GM04504 (cell line): Measurements from ENCODE around the gene EHD2.
"Not testable (repeated sequence)": the region's sequence is repeated elsewhere in the genome, so short reads cannot be mapped to it uniquely, and the experiment has no call there.

ENCODE experiments used
- DNase-seq: peaks from one replicate; pipeline ENCODE4 v3.0.0-alpha.2; 2012; ENCODE audit warnings: low read depth

EHD2 gene

GRCh38 chr19:47714855-47715254 lies 1.6 kb downstream of the EHD2 start:
- not testable (repeated sequence) for DNase-seq

GRCh38 chr19:47716270-47716937 lies 3.2 kb downstream of the EHD2 start:
- DNase-seq: no peak

GRCh38 chr19:47718415-47719046 lies 5.3 kb downstream of the EHD2 start:
- not testable (repeated sequence) for DNase-seq

GRCh38 chr19:47719047-47719859 lies 6.0 kb downstream of the EHD2 start:
- DNase-seq: peak; percentile 99

- no peak for DNase-seq
Measured at GRCh38 chr19:47720669-47721422, 7.6 kb downstream of the EHD2 start.

- DNase-seq: peak; percentile 79
Measured at GRCh38 chr19:47723581-47723940, 10.3 kb downstream of the EHD2 start.

GRCh38 chr19:47725759-47726401 lies 12.7 kb downstream of the EHD2 start:
- DNase-seq: no peak

- DNase-seq: peak; percentile 46
Measured at GRCh38 chr19:47726467-47726866, 13.2 kb downstream of the EHD2 start.

- not testable (repeated sequence) for DNase-seq
Measured at GRCh38 chr19:47728295-47728694, 15.1 kb downstream of the EHD2 start.

GRCh38 chr19:47729468-47729798 lies 16.2 kb downstream of the EHD2 start:
- DNase-seq: peak; percentile 61

GRCh38 chr19:47729799-47730520 lies 16.7 kb downstream of the EHD2 start:
- DNase-seq: no peak

- DNase-seq: no peak
Measured at GRCh38 chr19:47730521-47730889, 17.3 kb downstream of the EHD2 start.

GRCh38 chr19:47730910-47731309 lies 17.7 kb downstream of the EHD2 start:
- DNase-seq: no peak

- no peak for DNase-seq
Measured at GRCh38 chr19:47735131-47735530, 21.9 kb downstream of the EHD2 start.

- DNase-seq: no peak
Measured at GRCh38 chr19:47740866-47741519, 27.8 kb downstream of the EHD2 start.

GRCh38 chr19:47741544-47742140 lies 28.4 kb downstream of the EHD2 start:
- DNase-seq: no peak

- no peak for DNase-seq
Measured at GRCh38 chr19:47742634-47743033, 29.4 kb downstream of the EHD2 start.

GRCh38 chr19:47745010-47745901 lies 32.0 kb downstream of the EHD2 start, which contains the start of gene NOP53:
NOP53 (plus strand) TSS chr19:47745546; CDS start chr19:47745560, 14 bp downstream.
- peak; percentile 93 for DNase-seq

- DNase-seq: not testable (repeated sequence)
Measured at GRCh38 chr19:47746129-47746528, 32.9 kb downstream of the EHD2 start.
